HCT116 (cell line): ENCODE results near the gene ALKBH8. TPM values are rescaled to one million over a fixed set of nuclear protein-coding genes. Genes with fewer than 3 reads are reported as not detected.

Source experiments
- ATAC-seq: fragments of 200-7000 bp; cut with Tn5 transposase; 2 replicates; pipeline ENCODE4 v1.9.1; 2020; ENCODE audit warnings: mild to moderate bottlenecking, moderate library complexity
- BruUV-seq: library from RNA; stranded (reverse); fragments of 400-500 nt; replicated peaks from 2 replicates; lab custom pipeline; 2021; lab: Mats Ljungman, UMichigan
- CTCF ChIA-PET: fragments of 300-600 bp; sonication (Branson Sonifier 250); formaldehyde crosslinking; loops from one replicate; lab custom pipeline; 2021; ENCODE audit warnings: antibody characterized with exemption; lab: Charles Lee
- POLR2A ChIA-PET: fragments of 300-600, 350-600 bp; sonication (Branson Sonifier 250); formaldehyde crosslinking; loops from one replicate; lab custom pipeline; 2021; ENCODE audit warnings: antibody characterized with exemption; lab: Charles Lee
- RAD21 ChIA-PET, 2 experiments: fragments of 300-600 bp; sonication (Branson Sonifier 250); formaldehyde crosslinking; loops; one replicate each; lab custom pipeline; 2023; ENCODE audit warnings: low total read pairs in 2 of 2; ENCODE audit not compliant: uncharacterized antibody in 2 of 2, unreplicated experiment in 2 of 2, low non-redundant PET in 1 of 2; lab: Charles Lee
- DNase-seq: peaks from one replicate; pipeline ENCODE4 v3.0.0-alpha.2; 2010; ENCODE audit warnings: low read depth, low spot score
- H2AFZ ChIP-seq: fragments of 200-600 bp; shearing (Covaris generic), sonication (generic); 2 replicates; pipeline ENCODE4 v1.6.1; 2017; ENCODE audit warnings: low read depth, mixed run types, mixed read lengths, antibody characterized with exemption, low read length; ENCODE audit not compliant: poor library complexity, severe bottlenecking
- H3K27ac ChIP-seq: 2 replicates; pipeline ENCODE4 v1.5.1; 2012; ENCODE audit warnings: low read depth, low read length
- H3K27me3 ChIP-seq: fragments of 200-600 bp; sonication (generic); 2 replicates; pipeline ENCODE4 v1.6.1; 2016; ENCODE audit warnings: mixed run types, low read length, mixed read lengths; ENCODE audit not compliant: insufficient read depth
- H3K36me3 ChIP-seq, 2 experiments: fragments of 200-500 bp in 1 of 2; fragments of 200-600 bp in 1 of 2; sonication (Bioruptor generic) in 1 of 2; sonication (generic) in 1 of 2; 2 replicates each; pipeline versions ENCODE4 v1.5.1 to v1.6.1; 2014 to 2016; ENCODE audit warnings: low read length in 2 of 2, inconsistent platforms in 1 of 2, mixed read lengths in 1 of 2, mixed run types in 1 of 2; ENCODE audit not compliant: insufficient read depth in 2 of 2, control insufficient read depth in 1 of 2
- H3K4me1 ChIP-seq, 2 experiments: fragments of 200-600 bp in 1 of 2; sonication (generic) in 1 of 2; 2 replicates each; pipeline versions ENCODE4 v1.5.1 to v1.6.1; 2012 to 2017; ENCODE audit warnings: low read length in 2 of 2, inconsistent platforms in 1 of 2, mild to moderate bottlenecking in 1 of 2, mixed read lengths in 1 of 2, mixed run types in 1 of 2, moderate library complexity in 1 of 2; ENCODE audit not compliant: insufficient read depth in 2 of 2, control insufficient read depth in 1 of 2
- H3K4me2 ChIP-seq: fragments of 200-600 bp; sonication (generic); 2 replicates; pipeline ENCODE4 v1.6.1; 2017; ENCODE audit warnings: mixed run types, low read length, mixed read lengths
- H3K4me3 ChIP-seq, 2 experiments: fragments of 200-600 bp in 1 of 2; sonication (generic) in 1 of 2; replicated peaks in 1 of 2; 2 replicates each; pipeline ENCODE4 v1.5.1; 2011 to 2016; ENCODE audit warnings: low read length in 2 of 2, control low read depth in 1 of 2, low read depth in 1 of 2, mild to moderate bottlenecking in 1 of 2, mixed read lengths in 1 of 2, mixed run types in 1 of 2
- H3K79me2 ChIP-seq: fragments of 200-600 bp; sonication (generic); 2 replicates; pipeline ENCODE4 v1.6.1; 2017; ENCODE audit warnings: mild to moderate bottlenecking, mixed run types, low read length, moderate library complexity, mixed read lengths; ENCODE audit not compliant: insufficient read depth
- H3K9ac ChIP-seq: fragments of 200-600 bp; sonication (generic); 2 replicates; pipeline ENCODE4 v1.6.1; 2016; ENCODE audit warnings: low read length, mixed read lengths
- H3K9me2 ChIP-seq: fragments of 200-600 bp; sonication (generic), shearing (Covaris generic); 2 replicates; pipeline ENCODE4 v1.6.1; 2017; ENCODE audit warnings: mixed run types, mild to moderate bottlenecking, moderate library complexity; ENCODE audit not compliant: insufficient read depth
- H3K9me3 ChIP-seq, 2 experiments: fragments of 200-500 bp in 1 of 2; fragments of 200-600 bp in 1 of 2; sonication (Bioruptor generic) in 1 of 2; sonication (generic) in 1 of 2; 2 replicates each; pipeline ENCODE4 v1.6.1; 2014 to 2017; ENCODE audit warnings: low read length in 2 of 2, mixed read lengths in 2 of 2, inconsistent platforms in 1 of 2, low read depth in 1 of 2, mild to moderate bottlenecking in 1 of 2, mixed run types in 1 of 2, moderate library complexity in 1 of 2; ENCODE audit not compliant: control insufficient read depth in 1 of 2, insufficient read depth in 1 of 2
- H4K20me1 ChIP-seq: fragments of 200-600 bp; sonication (generic), shearing (Covaris generic); 2 replicates; pipeline ENCODE4 v1.6.1; 2017; ENCODE audit warnings: mixed run types, mild to moderate bottlenecking, moderate library complexity; ENCODE audit not compliant: insufficient read depth
- CBX3 ChIP-seq: IDR thresholded peaks from 2 replicates; pipeline ENCODE4 v1.6.1; 2012; ENCODE audit warnings: low read depth
- EGR1 ChIP-seq: IDR thresholded peaks from 2 replicates; pipeline ENCODE4 v1.6.1; 2012; ENCODE audit warnings: low read depth
- ELF1 ChIP-seq: IDR thresholded peaks from 2 replicates; pipeline ENCODE4 v1.6.1; 2012; ENCODE audit warnings: low read depth, borderline replicate concordance
- EZH2 ChIP-seq: fragments of 200-600 bp; sonication (generic); IDR thresholded peaks from 2 replicates; pipeline ENCODE4 v1.6.1; 2017; ENCODE audit warnings: antibody characterized with exemption, mixed run types
- EZH2phosphoT487 ChIP-seq: fragments of 200-600 bp; IDR thresholded peaks from 2 replicates; pipeline ENCODE4 v1.6.1; 2018; ENCODE audit warnings: antibody characterized with exemption, borderline replicate concordance
- FOSL1 ChIP-seq: IDR thresholded peaks from 2 replicates; pipeline ENCODE4 v1.6.1; 2012; ENCODE audit warnings: low read depth
- JUND ChIP-seq: IDR thresholded peaks from 2 replicates; pipeline ENCODE4 v1.6.1; 2012
- POLR2A ChIP-seq: IDR thresholded peaks from 2 replicates; pipeline ENCODE4 v1.7.0; 2011; ENCODE audit warnings: borderline replicate concordance; ENCODE audit not compliant: insufficient read depth, insufficient read length; ENCODE audit errors: extremely low read depth
- POLR2AphosphoS5 ChIP-seq: IDR thresholded peaks from 2 replicates; pipeline ENCODE4 v1.6.1; 2011; ENCODE audit warnings: mild to moderate bottlenecking, low read depth, low read length, moderate library complexity
- RAD21 ChIP-seq: IDR thresholded peaks from 2 replicates; pipeline ENCODE4 v1.6.1; 2012; ENCODE audit warnings: low read depth, mild to moderate bottlenecking
- SIN3A ChIP-seq: IDR thresholded peaks from 2 replicates; pipeline ENCODE4 v1.6.1; 2012; ENCODE audit warnings: low read depth
- SP1 ChIP-seq: IDR thresholded peaks from 2 replicates; pipeline ENCODE4 v1.6.1; 2012; ENCODE audit warnings: low read depth
- SRF ChIP-seq: IDR thresholded peaks from 2 replicates; pipeline ENCODE4 v1.6.1; 2012; ENCODE audit warnings: low read depth
- ZFX ChIP-seq: fragments of 450-650 bp; IDR thresholded peaks from 2 replicates; pipeline ENCODE4 v1.6.1; 2017
- intact Hi-C: fragments of 100-400 bp; cut with micrococcal nuclease; formaldehyde crosslinking; loops from 2 replicates; pipeline ENCODE4 v1.10.0; 2022
- total RNA-seq: library from RNA; stranded (reverse); gene quantifications from one replicate; pipeline ENCODE4 v1.2.1, GENCODE V29; 2021; ENCODE audit not compliant: unreplicated experiment
- TF ChIP-seq, protein P1 (sequence below): IDR thresholded peaks from 2 replicates; pipeline ENCODE4 v1.6.1; 2012
- TF ChIP-seq, protein P2 (sequence below), 3 experiments: fragments of 200-600 bp in 1 of 3; sonication (generic) in 1 of 3; IDR thresholded peaks in 2 of 3; conservative IDR thresholded peaks in 1 of 3; 2 replicates each; pipeline ENCODE4 v1.5.1; 2012 to 2017; ENCODE audit warnings: low read depth in 2 of 3, low read length in 2 of 3, antibody characterized with exemption in 1 of 3, borderline replicate concordance in 1 of 3, control low read depth in 1 of 3, mild to moderate bottlenecking in 1 of 3, mixed read lengths in 1 of 3, mixed run types in 1 of 3, moderate library complexity in 1 of 3; ENCODE audit not compliant: insufficient read depth in 1 of 3

ALKBH8 gene
- total RNA-seq, 1 experiment from 2014 or later, result 11.6 TPM

DNA sequence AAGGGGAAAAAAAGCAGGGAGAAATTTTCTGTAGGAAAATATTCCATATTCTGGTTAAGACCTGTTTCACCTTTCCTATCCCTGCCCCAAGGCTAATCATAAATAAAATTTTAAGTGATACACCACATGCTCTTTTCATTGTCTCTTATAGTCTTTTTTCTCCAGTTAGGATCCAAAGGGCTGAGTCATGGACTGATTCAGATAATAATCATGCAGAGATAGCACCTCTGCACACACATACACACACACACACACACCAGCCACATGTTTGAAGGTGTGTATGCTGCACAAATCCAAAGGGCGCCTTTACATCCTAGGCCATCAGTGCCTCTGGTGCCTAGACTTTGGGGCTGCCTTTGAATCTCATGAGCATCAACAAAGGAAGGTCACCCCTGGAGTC, 72.4 kb downstream of the ALKBH8 start:
- Histone ChIP-seq H4K20me1 (no peaks in the 10 kb centered on the region), H3K4me2 (no peak overlapping the region), H3K27me3 (no peaks in the 10 kb centered on the region), H3K79me2 (no peaks in the 10 kb centered on the region), H3K27ac (no peak overlapping the region), H2AFZ (no peak overlapping the region), H3K4me3 (no peak overlapping the region), H3K9ac (no peak overlapping the region), H3K36me3 (no peaks in the 10 kb centered on the region), H3K9me2 (no peaks in the 10 kb centered on the region), H3K4me1 (peaks cover 0 to 7% of the 10 kb centered on the region in 2 experiments; a peak in 2 of 4 replicates), H3K9me3 (no peaks in the 10 kb centered on the region)
- ChIA-PET RAD21 (no interaction called here), CTCF (no interaction called here), POLR2A (no interaction called here)
- intact Hi-C loops, result no loop called here
- no TSS peak for BruUV-seq
- TF ChIP-seq, protein P1, sequence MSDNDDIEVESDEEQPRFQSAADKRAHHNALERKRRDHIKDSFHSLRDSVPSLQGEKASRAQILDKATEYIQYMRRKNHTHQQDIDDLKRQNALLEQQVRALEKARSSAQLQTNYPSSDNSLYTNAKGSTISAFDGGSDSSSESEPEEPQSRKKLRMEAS, result peak; percentile 51
- TF ChIP-seq JUND (peak; percentile 30), FOSL1 (peak; percentile 69; the same call in 1 of the 2 replicates), EGR1 (no peak)
- ATAC-seq, result peak; percentile 55; the same call in 1 of the 2 replicates
- no peak for DNase-seq

DNA sequence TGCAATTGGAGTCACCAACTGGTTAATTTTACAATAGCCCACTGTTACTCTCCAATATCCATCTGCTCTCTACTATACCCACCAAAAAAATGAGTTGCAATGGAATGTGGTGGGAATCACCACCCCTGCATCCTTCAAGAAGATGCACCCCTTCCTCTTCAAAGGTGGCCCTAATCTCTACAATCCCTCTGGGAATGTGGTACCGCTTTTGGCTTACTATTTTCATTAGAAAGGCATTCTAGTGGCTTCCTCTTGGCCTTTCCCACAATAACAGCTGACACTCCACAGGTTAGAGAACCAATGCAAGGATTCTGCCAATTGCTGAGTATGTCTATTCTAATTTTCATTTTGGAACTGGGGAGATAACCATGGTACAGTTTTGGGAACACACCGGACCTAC, 74.7 kb downstream of the ALKBH8 start:
- Histone ChIP-seq H3K4me3 (no peak overlapping the region), H3K27me3 (no peaks in the 10 kb centered on the region), H3K4me2 (no peak overlapping the region), H2AFZ (no peak overlapping the region), H3K4me1 (peaks cover 0 to 7% of the 10 kb centered on the region in 2 experiments; a peak in 2 of 4 replicates), H4K20me1 (no peaks in the 10 kb centered on the region), H3K9ac (no peak overlapping the region), H3K27ac (no peak overlapping the region), H3K36me3 (no peaks in the 10 kb centered on the region), H3K9me2 (no peaks in the 10 kb centered on the region), H3K9me3 (no peaks in the 10 kb centered on the region), H3K79me2 (no peaks in the 10 kb centered on the region)
- ChIA-PET POLR2A (no interaction called here), CTCF (no interaction called here), RAD21 (no interaction called here)
- DNase-seq (no peak), ATAC-seq (no peak)
- no TSS peak for BruUV-seq
- intact Hi-C loops, result no loop called here
- no peak for TF ChIP-seq POLR2AphosphoS5
- TF ChIP-seq ELF1, result no peak
- no peak for TF ChIP-seq EZH2phosphoT487
- no peak for TF ChIP-seq SP1
- TF ChIP-seq FOSL1, result no peak
- TF ChIP-seq RAD21, result no peak
- TF ChIP-seq, protein P1, result no peak
- TF ChIP-seq, protein P2, sequence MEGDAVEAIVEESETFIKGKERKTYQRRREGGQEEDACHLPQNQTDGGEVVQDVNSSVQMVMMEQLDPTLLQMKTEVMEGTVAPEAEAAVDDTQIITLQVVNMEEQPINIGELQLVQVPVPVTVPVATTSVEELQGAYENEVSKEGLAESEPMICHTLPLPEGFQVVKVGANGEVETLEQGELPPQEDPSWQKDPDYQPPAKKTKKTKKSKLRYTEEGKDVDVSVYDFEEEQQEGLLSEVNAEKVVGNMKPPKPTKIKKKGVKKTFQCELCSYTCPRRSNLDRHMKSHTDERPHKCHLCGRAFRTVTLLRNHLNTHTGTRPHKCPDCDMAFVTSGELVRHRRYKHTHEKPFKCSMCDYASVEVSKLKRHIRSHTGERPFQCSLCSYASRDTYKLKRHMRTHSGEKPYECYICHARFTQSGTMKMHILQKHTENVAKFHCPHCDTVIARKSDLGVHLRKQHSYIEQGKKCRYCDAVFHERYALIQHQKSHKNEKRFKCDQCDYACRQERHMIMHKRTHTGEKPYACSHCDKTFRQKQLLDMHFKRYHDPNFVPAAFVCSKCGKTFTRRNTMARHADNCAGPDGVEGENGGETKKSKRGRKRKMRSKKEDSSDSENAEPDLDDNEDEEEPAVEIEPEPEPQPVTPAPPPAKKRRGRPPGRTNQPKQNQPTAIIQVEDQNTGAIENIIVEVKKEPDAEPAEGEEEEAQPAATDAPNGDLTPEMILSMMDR (IDR thresholded peaks at IDR 0.05 in 2 of 3, conservative IDR thresholded peaks at IDR 0.05 in 1 of 3; ENCODE audit: borderline replicate concordance in 1 of 3, insufficient read depth in 1 of 3, low read depth in 2 of 3, low read length in 2 of 3), result no peak
- TF ChIP-seq CBX3, result no peak
- TF ChIP-seq SIN3A, result no peak
- TF ChIP-seq ZFX, result no peak
- no peak for TF ChIP-seq POLR2A
- TF ChIP-seq EZH2, result no peak
- TF ChIP-seq SRF, result no peak
